Fibroblast of the aortic adventitia (primary cell): ENCODE data around the gene JAML. TPM values are rescaled to one million over a fixed set of nuclear protein-coding genes. Genes with fewer than 3 reads are reported as not detected.

Source experiments
- DNase-seq: peaks from one replicate; pipeline ENCODE4 v3.0.0-alpha.2; 2010; ENCODE audit warnings: low read depth
- H3K4me3 ChIP-seq: 2 replicates; pipeline ENCODE4 v1.5.1; 2011; ENCODE audit warnings: low read depth, mild to moderate bottlenecking, control low read depth, low read length, moderate library complexity
- CTCF ChIP-seq: IDR thresholded peaks from 2 replicates; pipeline ENCODE4 v1.5.1; 2011; ENCODE audit warnings: mild to moderate bottlenecking, low read length, control low read depth, inconsistent platforms; ENCODE audit not compliant: insufficient read depth
- total RNA-seq: library from RNA; depleted of rRNA; stranded (reverse); fragments of >200 nt; gene quantifications from 2 replicates; pipeline ENCODE4 v1.2.3, GENCODE V29; 2012; ENCODE audit warnings: low replicate concordance

The JAML gene
- total RNA-seq, 1 donor, result not detected

- H3K4me3 ChIP-seq, result no peak overlapping the region
- no peak for TF ChIP-seq CTCF
These were observed 68.9 kb downstream of the JAML start for GRCh38 chr11:118155776-118156530.

GRCh38 chr11:118154641-118155040, 70.2 kb downstream of the JAML start:
- H3K4me3 ChIP-seq, result no peak overlapping the region
- TF ChIP-seq CTCF, result no peak
- no peak for DNase-seq

More at GRCh38 chr11:118155776-118156530, 68.9 kb downstream of the JAML start:
- no peak for DNase-seq

GRCh38 chr11:118153976-118154375, 70.8 kb downstream of the JAML start:
- no peak overlapping the region for H3K4me3 ChIP-seq
- no peak for TF ChIP-seq CTCF

GRCh38 chr11:118153516-118153915, 71.3 kb downstream of the JAML start:
- no peak for DNase-seq
- TF ChIP-seq CTCF, result no peak
- no peak overlapping the region for H3K4me3 ChIP-seq

More at GRCh38 chr11:118153976-118154375, 70.8 kb downstream of the JAML start:
- no peak for DNase-seq

GRCh38 chr11:118152552-118153471, 72.0 kb downstream of the JAML start, which contains the start of gene SCN4B:
TSS of gene SCN4B (minus strand) at chr11:118152823. CDS start at chr11:118152673, 150 bp downstream.
- no peak for TF ChIP-seq CTCF
- peak within 1 kb of the TSS; percentile 58 for H3K4me3 ChIP-seq
- peak; percentile 22 for DNase-seq

GRCh38 chr11:118152020-118152551, 72.7 kb downstream of the JAML start:
- no peak for TF ChIP-seq CTCF
- no peak overlapping the region for H3K4me3 ChIP-seq
- DNase-seq, result no peak
